GM18861 (cell line): ENCODE results near the gene CDK3.

Experiments
- ATAC-seq: cut with Tn5 transposase; IDR thresholded peaks from one replicate; pipeline ENCODE4 v1.9.1; 2021; ENCODE audit not compliant: unreplicated experiment

Gene CDK3

DNA sequence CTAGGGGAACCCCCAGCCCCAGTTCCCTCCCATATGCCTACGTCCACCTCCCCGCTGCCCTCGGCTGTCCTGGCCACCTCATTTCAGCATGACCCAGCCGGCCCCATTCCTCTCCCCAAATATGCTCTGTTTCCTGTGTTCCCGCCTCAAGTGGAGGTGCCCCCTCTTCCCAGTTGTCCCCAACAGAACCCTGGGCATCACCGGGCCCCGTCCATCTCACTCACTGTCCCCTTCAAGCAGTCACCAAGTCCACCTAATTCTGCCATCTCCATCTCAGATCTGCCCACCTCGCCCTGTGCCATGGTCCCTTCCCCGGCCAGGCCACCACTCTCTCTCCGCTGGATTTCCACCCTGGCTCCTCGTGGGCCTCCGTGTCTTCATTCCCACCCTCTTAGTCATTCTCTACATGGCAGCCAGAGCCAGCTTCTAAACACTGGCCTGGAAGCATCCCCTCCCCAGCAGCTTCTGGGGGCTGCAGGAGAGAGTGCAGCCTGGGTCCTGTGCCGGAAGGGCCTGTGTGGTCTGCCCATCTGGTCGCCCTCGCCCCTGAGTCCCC lies 12.8 kb downstream of the CDK3 start:
- ATAC-seq: no peak

DNA sequence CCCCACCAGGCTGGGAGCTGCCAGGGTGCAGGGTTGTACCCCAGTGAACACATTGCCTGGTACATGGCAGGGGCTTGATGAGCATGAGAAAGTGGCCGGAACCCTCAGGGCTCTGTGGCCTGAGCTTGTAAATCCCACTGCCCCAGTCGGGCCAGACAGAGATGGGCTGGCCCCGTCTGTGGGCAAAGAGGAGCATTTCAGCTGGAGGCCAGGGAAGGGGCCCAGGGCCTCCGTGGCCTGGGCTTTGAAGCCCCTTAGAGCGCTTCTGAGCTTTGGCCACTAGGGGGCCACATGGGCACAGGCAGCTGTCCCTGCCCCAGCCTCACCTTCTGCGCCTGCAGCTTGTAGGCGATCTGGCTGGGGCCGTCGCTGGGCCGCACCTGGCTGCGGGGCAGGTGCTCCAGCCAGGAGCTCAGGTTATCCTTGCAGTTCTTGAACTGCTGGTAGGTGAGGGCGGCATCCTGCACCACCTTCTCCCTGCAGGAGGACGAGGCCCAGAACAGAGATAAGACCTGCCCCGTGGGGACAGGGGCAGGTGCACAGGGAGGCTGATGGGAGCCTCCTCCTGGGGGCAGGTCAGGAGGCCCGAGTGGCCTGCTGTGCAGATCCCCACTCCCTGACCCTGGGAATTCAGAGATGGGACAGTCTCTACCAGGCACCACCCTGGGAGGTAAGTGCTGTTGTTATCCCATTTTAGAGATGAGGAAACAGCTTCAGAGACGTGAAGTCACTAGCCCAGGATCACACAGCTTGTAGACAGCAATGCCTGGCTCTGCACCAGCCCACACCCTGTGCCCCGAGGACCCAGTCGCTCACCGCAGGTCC lies 13.7 kb downstream of the CDK3 start:
- ATAC-seq: no peak

DNA sequence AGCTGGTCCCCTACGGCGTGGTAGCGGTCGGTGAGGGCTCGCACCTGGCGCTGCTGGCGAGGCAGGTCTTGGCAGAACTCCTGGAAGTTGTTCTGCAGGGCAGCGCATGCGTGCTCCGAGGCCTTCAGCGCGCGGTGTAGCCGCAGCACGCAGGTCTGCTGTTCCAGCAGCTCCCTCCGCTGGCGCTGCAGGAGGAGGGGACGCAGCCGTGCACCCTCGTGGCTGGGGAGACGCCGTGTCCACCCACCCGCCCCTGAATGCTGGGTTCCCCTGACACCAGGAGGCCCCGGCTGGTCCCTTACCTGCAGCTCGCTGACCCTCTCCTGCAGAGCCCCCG lies 14.2 kb downstream of the CDK3 start:
- no peak for ATAC-seq

DNA sequence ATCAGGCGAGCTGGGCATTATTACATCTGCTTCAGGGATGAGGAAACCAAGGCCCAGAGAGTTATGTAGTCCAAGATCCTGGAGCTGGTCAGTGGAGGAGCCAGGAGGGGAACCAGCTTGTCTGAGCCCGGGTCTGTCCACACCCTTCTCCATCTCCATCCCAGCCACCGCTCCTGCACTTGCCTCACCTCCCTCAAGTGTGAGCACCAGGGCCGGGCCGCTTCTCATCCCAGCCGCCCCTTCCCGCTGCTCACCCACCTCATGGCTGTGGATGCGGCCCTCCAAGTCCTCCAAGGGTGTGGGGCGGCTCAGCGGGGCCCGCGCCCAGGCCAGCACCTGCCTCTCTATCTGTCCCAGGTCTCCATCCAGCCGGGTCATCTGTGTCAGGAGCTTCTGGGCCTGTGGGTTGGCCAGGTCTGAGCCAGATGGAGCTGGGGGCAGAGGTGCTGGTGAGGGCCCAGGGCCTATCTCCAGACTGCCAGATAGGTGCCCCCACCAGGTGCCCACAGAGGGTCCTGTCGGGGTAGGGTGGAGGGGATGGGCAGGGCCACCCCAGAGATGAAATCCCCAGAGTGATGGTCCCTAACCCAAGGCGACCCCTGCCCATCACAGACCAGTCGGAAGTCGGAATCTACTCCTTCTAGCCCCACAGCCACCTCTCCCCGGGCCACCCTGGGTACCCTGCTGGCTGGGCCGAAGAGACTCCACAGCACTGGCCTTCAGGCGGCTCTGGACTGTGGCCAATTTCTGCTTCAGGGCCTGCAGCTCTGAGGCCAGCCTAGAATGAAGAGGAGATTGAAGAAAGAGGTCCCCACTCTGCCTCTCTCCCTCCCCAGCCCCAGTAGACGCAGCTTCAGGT lies 17.1 kb downstream of the CDK3 start:
- no peak for ATAC-seq

DNA sequence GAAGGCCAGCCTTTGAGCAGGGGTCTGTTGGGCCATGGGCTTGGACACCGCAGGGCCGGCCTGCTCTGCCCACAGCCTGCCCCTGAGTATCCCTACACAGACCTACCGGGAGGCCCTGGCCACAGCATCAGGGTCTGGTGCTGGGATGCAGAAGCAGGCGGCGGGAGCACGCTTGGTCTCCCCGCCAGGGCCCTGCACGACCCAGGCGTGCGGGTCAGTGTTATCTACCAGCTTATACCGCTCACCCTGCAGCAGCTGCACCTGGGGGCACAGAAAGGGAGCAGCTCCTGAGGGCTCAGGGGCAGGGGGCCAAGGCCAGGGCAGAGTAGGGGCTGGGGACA lies 17.7 kb downstream of the CDK3 start:
- no peak for ATAC-seq

DNA sequence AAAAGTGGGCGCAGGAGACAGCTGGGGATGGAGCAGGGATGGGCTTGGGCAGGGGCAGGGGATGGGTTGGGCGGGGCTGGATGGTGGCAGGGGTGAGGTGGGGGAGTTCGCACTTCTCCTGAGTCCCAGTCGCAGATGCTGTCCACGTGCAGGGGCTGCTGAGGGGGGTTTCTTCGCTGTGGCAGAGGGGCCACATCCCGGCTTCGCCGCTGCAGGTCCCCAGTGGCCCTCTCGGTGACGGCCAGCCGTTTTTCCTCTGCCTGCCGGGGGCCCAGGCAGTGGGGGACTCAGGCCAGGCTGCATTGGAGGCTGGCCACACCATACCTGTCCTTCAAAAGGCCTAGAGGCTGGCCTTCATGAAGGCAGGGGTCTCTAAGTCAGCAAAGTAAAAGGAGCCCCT lies 18.1 kb downstream of the CDK3 start:
- no peak for ATAC-seq

DNA sequence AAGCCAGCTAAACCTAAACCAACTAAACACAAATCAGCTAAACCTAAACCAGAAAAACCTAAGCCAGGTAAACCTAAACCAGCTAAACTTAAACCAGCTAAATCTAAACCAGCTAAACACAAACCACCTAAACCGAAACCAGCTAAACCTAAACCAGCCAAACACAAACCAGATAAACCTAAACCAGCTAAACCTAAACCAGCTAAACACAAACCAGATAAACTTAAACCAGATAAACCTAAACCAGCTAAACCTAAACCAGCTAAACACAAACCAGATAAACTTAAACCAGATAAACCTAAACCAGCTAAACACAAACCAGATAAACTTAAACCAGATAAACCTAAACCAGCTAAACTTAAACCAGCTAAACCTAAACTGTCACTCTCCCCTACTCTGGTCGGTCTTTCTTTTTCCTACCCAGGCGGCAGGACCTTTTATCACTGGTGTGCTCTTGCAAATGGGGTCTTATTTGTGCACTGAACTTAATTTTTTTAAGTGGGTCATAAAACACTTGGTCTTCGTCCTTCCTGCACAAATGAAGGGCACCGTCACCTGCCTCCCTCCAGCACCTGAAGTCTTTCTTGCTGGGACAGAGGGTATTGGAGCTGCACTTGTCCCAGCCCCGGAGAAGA lies 19.3 kb downstream of the CDK3 start:
- no peak for ATAC-seq

DNA sequence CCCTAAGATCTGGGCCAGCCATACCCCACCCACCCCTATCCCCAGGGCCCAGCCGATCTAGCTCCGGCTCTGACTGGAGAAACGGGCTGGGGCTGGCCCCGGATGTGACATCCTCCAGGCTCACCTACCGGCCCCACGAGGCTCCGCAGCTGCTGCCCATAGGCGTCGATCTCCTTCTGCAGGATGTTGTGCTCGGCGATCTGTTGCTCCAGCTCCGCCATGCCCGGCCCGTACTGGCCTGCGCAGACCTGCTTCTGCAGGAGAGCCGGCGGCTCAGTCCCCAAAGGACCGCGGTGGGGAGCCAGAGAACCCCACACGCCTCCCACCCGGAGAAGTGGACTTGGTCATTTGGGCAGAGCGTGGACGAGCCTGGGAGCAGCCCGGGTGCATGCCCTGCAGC lies 21.6 kb downstream of the CDK3 start:
- no peak for ATAC-seq

DNA sequence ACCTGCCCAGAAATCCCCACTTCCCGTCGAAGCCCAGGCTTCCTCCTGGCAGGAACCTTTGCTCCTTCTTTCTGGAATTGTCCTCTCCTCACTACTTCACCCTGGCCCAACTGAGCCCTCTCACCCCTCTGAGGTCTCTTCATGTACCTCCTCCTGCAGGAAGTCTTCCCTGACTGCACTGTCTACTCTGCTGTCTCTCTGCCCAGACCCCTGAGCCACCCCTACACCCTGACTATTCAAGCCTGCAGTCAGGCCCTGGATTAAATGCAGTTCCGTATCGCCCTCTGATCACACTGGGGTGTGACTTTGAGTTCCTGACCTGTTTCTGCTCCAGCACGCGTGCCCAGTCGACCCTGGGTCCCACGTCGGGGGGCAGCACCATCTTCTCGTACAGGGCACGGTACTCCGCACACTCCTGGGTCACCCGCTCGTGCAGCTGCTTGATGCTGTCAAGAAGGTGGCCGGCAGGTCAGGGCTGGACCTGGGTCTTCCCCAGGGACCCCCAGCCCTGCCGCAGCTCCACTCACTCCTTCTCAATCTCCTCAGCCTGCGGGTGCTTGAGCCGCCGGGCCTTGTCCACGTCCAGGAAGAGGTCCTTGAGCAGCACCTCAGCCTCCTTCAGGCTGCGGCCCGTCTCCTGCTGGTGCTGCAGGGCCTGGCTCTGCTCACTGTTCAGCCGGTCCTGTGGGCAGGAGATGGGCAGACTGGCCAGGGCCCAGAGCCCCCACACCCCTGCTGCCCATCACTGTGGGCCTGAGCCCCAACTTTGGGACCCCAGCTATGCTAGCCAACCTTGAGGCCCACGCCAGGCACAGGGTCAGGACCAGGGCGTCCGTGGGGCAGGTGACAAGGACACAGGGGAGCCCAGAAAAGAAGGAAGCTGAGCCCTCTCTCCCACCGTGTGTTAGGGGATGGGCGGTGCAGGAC lies 22.6 kb downstream of the CDK3 start:
- ATAC-seq: no peak

DNA sequence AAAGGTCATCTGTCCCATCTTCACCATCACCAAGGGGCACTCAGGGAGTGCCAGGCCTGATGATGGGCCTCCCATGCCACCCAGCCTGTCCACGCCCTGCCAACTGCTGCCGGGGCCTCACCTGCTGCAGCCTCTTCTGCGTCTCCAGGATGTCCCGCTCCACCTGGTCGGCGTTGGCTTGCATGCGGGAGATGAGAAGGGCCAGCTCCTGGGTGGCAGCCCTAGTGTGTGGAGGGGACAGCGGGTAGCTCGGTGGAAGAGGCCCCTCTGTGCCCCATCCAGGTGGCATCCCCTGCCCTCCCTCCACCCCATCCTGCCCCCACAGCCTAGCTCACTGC lies 23.2 kb downstream of the CDK3 start:
- no peak for ATAC-seq

DNA sequence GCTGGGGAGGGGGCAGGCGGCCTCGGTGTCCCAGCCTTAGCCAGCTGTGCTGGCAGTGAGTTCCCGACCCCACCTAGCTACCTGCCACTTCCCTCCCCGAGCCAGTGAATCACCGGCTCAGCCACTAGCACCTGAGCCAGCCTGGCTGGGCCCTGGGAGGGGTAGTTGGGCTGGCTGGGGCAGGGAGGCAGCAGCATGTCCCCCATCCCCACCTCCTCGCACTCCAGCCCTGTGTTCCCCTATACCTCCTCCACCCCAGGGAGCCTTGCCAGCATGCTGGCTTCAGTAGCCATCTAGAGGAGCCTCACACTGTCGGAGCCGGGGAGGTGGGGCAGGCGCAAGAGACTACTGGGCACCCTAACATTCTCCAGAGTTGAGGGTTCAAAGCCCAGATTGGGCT lies 23.7 kb downstream of the CDK3 start:
- ATAC-seq: no peak

DNA sequence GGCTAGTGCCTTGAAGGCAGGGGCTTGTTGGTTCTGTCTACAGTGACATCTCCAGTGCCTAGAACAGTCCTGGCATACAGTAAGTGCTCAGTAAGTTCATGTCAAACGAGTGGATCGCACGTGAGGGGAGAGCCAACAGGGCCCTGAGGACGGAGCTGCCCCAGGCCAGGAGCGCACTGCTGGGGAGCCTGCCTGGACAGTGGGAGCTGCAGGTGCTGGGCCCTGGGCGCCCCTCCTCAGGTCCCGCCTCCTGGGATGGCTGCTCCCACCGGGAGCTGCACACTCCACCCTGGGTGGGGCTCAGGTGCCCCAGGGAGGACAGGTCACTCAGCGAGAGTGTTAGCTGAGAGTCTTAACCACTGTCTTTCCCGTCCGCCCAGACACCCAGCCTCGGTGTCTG lies 24.6 kb downstream of the CDK3 start:
- no peak for ATAC-seq

DNA sequence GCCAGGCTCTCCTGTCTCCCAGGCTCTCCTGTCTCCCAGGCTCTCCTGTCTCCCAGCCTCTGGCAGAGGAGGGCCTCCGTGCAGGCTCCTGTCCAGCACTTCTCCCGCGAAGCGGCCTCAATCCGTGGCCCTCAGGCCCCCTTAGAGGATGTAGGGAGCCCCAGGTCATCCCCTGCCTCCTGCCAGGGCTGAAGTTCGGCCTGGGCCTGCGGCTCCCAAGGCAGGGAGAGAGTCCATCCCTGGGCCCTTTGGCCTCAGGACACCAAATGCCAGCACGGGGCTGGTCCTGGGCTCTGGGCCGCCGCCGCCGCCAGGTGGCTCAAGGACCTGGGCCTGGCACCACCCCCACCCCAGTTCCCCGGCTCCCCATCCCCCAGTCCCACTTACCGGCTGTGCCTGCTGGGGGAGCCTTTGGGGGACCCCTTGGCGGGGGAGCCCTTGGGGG lies 26.1 kb downstream of the CDK3 start:
- no peak for ATAC-seq

DNA sequence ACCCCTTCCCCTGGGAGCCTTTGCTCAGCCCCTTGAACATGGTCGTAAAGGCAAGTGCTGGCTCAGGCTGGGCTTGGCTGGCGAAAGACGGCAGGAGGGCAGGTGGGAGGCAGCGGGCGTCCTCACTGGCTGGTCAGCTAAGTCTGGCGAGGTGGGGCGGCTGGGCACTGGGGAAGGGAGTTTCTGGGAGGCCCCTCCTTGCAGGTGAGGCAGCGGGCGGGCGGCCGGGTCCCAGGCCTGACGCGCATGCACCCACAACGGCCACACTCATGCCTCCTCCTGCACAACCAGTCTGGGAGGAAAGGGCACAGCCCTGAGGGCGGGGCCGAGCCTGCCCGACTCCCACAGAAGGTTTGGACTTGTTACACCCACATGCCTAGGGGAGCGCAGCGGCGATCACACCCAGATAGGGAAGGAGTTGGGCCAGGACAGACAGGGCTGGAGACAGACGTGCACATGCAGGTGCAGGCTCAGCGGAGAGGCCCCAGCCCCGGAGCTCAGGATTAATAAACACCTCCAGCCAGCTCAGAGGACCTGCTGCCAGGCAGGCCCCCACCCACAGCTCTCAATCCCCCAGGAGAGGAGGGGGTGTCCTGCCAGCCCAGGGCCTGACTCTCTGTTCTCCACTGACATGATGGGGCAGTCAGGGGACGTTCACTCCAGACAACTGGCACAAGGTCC lies 26.6 kb downstream of the CDK3 start, which contains the start of gene EVPL:
Gene EVPL (minus strand): TSS at position 148 of the 681 bp plus-strand sequence. CDS start 108 bp downstream, at position 40.
- no peak for ATAC-seq

DNA sequence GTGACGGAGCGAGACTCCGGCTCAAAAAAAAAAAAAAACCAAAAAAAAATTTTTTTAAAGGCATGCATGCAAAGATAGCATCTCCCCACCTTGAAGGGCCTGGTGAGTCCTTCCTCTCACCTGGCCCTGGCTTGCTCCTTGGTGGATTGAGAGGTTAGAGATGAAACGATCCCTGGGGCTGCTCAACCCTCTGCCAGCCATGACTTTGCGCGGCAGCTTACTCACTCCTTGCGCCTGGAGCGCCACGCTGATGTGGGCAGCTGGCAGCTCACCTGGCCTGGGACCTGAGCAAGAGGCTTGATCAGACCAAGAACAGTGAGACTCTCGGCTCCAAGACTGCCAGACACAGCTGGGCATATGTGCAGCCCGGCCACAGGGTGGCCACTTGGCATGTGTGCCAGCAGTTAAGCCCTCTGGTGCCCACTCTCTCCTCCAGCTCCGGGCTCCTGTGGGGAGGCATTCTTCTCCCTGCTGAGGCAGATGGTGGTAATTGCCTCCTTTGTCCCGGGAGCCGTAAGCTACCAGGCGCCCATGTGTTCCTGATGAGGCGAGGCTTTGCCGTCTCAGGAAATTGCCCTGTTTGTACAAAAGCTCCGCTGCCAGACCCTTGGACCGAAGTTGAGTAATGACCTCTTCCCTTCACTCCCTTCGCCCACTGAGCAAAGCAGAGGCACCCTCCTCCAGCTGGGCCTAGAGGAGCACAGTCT lies 31.6 kb downstream of the CDK3 start:
- ATAC-seq: no peak

DNA sequence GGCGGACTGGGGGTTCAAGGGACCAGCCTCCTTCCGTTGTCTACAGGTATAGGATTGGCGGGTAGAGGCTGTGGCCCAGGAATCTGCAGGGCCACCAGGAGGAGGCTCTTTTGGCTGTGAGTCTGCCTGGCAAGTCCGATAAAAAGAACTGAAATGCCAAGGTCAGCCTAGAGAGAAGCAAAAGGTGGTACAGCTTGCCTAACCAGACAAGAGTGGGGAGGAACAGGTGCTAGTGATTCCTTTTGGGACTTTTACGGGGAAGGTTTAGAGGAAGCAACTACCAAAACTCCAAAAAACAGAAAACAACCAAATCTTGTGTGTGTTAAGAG lies 32.1 kb downstream of the CDK3 start:
- no peak for ATAC-seq

DNA sequence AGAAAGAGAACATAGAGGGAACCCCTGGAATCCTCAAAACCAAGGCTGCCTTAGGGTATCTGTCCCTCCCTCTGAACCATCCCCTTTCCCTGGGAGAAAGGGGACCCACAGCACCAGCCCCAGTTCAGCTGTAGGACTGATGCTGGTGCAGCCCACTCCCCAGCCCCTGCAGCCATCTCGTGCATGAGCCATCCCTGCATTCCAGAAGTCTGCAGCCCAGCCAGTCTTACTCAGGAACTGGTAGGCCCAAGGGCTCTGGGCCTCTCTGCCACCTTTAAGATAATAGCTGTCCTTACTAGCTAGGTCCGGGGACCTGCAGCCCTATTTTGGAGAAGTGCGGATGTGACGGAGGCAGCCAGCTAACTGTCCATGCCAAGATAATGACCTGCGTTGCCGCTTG lies 32.5 kb downstream of the CDK3 start:
- no peak for ATAC-seq

DNA sequence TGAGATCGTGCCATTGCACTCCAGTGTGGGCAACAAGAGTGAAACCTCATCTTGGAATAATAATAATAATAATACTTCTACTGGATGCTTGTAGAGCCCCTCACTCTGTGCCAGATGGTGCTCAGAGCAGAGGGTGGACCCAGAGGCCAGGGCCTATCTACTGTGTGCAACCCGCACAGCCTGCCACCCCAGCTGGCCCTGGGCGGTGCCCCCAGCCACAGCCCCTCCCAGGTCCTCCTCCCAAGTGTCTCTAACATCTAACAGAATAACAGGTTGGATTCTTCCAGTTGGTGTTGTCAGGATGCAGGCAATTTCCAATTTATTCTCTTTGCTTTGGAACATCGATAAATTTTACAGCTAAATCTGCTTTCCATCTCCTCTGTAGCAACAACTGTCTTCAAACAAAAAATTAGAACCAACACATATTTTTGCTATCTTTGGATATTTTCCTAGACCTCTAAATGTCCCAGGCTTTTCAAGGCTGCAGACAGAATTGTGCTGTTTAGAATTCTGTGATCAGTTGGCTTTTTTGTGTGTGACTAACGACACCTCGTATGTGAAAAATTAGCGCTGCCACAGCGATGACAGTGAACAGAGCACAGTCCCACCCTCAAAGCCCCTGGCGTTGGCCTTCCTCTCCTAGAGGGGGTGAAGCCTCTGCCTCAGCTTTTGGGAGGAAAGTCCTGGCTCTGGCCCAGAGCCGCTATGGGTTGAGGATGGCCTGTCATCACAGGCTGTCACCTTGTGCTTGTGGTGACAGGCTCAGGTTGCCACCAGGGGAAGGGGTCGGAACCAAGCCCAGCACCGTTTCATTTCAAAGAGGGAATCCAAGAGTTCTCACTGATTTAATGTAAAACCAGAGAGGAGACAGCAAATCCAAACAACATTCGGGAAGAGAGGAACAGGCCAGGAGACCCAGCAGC lies 34.0 kb downstream of the CDK3 start:
- no peak for ATAC-seq
